GM12873 (cell line): Measurements from ENCODE around the gene SPOCK1.

Experiments used
- TF ChIP-seq, protein P1 (sequence below): IDR thresholded peaks from 2 replicates; pipeline ENCODE4 v1.5.1; 2012; ENCODE audit warnings: low read depth, mild to moderate bottlenecking, moderate library complexity, low read length, control low read depth; ENCODE audit not compliant: insufficient read depth; ENCODE audit errors: missing control alignments

Gene SPOCK1

DNA sequence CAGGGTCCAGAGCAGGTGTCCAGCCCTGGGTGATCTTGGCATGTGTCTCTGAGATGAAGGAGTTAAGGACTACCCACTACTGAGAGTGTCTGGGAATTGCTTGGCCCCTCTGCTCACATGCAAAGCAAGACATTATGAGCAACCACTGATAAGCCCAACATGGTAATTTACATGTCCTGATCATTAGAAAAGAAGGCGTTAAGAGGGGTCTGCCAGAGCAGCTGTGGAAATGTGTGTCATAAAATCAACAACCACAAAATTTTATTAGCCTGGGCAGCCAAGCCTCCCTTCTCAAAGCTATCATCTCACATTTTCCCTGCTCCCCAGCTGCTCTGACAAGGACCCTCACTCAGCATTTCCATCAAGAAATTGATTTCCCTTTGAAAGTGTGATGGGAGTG is 351.0 kb downstream of the SPOCK1 start:
- TF ChIP-seq, protein P1, sequence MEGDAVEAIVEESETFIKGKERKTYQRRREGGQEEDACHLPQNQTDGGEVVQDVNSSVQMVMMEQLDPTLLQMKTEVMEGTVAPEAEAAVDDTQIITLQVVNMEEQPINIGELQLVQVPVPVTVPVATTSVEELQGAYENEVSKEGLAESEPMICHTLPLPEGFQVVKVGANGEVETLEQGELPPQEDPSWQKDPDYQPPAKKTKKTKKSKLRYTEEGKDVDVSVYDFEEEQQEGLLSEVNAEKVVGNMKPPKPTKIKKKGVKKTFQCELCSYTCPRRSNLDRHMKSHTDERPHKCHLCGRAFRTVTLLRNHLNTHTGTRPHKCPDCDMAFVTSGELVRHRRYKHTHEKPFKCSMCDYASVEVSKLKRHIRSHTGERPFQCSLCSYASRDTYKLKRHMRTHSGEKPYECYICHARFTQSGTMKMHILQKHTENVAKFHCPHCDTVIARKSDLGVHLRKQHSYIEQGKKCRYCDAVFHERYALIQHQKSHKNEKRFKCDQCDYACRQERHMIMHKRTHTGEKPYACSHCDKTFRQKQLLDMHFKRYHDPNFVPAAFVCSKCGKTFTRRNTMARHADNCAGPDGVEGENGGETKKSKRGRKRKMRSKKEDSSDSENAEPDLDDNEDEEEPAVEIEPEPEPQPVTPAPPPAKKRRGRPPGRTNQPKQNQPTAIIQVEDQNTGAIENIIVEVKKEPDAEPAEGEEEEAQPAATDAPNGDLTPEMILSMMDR, result no peak

DNA sequence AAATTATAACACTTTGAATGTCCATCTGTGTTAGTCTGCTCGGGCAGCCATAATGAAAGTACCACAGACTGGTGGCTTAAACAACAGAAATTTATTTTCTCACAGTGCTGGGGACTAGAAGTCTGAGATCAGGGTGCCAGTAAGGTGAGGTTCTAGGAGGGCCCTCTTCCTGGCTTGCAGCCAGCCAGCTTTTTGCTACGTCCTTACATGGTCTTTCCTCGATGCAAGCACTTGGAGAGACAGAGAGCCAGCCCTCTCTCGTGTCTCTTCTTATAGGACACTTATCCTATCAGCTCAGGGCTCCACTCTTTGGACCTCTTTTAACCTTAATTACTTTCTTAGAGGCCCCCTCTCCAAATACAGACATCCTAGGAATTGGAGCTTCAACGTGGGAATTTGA is 351.8 kb downstream of the SPOCK1 start:
- TF ChIP-seq, protein P1, result no peak

DNA sequence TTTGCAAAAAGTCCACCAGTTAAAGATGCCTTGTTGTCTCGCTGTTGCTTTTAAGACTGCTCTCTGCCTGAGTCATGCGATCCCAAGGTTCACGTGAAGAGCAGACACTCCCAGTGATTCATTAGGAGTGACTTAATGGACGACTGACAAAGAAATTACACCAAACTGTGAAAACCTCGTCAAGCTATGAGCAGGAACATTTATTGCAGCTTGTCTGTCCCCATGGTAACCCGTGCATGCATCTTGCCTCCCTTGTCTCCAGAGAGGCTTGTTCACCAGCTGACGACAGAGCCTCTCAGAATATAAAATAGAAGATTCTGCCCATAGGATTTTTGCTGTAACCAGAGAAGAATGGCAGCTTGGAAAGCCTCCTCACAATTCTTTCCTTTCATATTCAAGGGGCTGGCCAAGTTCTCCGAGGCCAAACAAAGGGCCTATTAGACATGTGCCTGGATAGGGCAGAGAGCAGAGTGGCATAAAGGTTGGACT is 352.7 kb downstream of the SPOCK1 start:
- TF ChIP-seq, protein P1, result no peak

DNA sequence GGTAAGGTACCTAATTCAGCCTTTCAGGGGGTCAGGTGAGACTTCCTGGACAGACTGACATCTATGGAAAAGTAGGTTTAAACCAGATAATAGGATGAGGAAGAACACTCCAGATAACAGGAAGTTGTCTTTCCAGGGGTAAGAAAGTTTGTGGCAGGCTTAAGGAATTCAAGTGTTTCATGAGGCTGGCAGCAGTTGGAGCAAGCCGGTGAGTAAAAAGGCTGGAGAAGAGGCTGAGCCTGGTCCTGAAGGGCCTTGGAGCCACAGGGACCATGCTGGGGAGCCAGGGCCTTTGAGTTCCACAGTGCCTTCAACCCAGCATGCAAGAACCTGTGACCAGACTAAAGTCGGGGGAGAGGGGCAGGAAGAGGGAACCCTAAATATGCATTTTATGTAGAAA is 353.4 kb downstream of the SPOCK1 start:
- TF ChIP-seq, protein P1, result no peak

DNA sequence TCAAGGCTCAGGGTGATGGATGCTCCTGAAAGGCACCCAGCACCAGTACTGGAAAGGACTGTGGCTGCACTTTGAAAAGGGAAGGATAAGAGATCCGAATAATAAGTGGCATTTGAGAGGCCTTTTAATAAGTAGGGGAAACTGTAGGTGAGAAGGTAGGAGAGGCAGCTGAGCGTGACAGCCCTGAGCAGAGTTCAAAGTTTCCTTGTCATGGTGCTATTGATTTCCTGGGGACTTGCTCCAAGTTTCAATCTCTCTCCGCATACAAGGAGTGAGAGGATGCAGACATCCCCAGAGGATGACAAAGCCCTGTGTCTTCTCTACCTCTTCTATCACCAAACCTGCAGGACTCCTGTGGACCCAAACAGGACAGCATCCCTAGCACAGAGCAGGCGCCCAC is 354.5 kb downstream of the SPOCK1 start:
- TF ChIP-seq, protein P1, result no peak

DNA sequence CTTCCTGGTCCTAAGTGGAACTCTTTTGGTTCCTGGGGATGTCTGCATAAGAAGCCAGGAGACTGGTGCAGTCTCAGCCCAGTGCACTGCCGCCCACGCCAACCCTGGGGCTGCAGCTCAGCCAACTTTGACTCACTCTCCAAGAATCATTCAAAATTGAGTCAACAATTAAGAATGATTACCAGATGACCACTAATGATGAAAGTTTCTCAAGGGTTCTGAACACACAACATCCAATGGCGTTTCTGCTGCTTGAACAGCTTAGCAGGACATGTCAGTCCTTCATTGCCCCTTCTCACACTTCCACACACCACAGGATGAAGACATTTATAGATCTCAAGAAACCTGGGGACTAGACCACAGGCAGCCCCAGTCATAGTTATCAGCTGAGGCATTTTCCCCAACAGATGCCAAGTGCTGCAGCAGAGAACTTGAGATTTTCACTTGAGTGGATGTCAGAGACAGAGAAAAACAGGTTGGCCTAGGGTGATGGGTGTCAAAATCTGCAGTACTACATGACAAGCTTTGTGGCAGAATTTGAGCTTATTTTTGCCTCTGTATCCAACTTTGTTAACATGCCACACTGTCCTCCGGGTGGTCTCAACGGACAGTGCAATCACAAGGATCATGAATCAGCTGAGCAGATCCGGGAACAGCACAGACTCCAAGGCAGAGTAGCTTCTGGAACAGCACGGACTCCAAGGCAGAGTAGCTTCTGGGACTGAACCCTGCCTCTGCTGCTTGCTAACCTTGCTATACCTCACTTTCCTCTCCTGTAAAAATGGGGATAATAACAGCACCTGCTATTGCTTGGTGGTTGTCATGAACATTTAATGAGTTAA is 356.1 kb downstream of the SPOCK1 start:
- TF ChIP-seq, protein P1, result no peak

DNA sequence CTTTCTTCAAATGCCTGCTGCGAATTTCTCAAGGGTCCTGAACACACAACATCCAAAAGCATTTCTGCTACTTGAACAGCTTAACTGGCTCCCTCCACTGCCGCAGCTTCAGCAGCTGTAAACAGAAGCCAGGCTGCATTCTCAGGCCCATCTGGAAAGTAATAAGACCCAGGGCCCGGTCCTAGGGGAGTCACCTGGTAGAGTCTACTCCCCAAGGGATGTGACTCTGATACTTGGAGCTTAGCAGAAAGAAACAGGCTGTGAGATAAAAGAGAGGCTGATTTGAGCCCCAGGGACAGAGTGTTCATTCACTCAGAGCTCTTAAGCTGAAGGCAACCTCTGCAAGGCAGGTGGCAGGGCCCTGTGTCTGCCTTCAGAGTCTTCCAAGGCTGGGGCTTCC is 356.8 kb downstream of the SPOCK1 start:
- TF ChIP-seq, protein P1, result no peak
